Activated CD4-positive, alpha-beta T cell treated with anti-CD3 and anti-CD28 coated beads for 36 hours (primary cell): ENCODE results near the gene SLC9A7. TPM values are rescaled to one million over a fixed set of nuclear protein-coding genes. Genes with fewer than 3 reads are reported as not detected.

Experiments
- ATAC-seq: fragments of 200-7000 bp; cut with Tn5 transposase; one replicate; pipeline ENCODE4 v1.10.0; 2021; ENCODE audit warnings: mild to moderate bottlenecking, moderate library complexity
- CTCF ChIA-PET: fragments of 350-600 bp; sonication (Branson Sonifier 250); formaldehyde crosslinking; loops from one replicate; lab custom pipeline; 2021; ENCODE audit warnings: antibody characterized with exemption; lab: Charles Lee
- POLR2A ChIA-PET: fragments of 350-600 bp; sonication (Branson Sonifier 250); formaldehyde crosslinking; loops from one replicate; lab custom pipeline; 2021; ENCODE audit warnings: antibody characterized with exemption, inconsistent platforms; lab: Charles Lee
- DNase-seq: peaks from one replicate; pipeline ENCODE4 v3.0.0-alpha.2; 2020
- H3K27ac Mint-ChIP-seq: one replicate; pipeline ENCODE4 v1.8.0; 2021; ENCODE audit warnings: mixed read lengths
- H3K27me3 Mint-ChIP-seq: one replicate; pipeline ENCODE4 v1.8.0; 2021; ENCODE audit warnings: mixed read lengths
- H3K36me3 Mint-ChIP-seq: one replicate; pipeline ENCODE4 v1.8.0; 2021; ENCODE audit warnings: low read depth, mixed read lengths
- H3K4me1 Mint-ChIP-seq: one replicate; pipeline ENCODE4 v1.8.0; 2021; ENCODE audit warnings: mixed read lengths
- H3K4me3 Mint-ChIP-seq: one replicate; pipeline ENCODE4 v1.8.0; 2021; ENCODE audit warnings: mild to moderate bottlenecking, moderate library complexity, mixed read lengths
- H3K9me3 Mint-ChIP-seq: one replicate; pipeline ENCODE4 v1.8.0; 2021; ENCODE audit warnings: low read depth, mixed read lengths
- intact Hi-C, 2 experiments: fragments of 100-400 bp; cut with DNase I in 1 of 2; cut with micrococcal nuclease in 1 of 2; formaldehyde crosslinking; loops; one replicate each; pipeline versions ENCODE4 v1.14.2 to v1.15.1; 2022 to 2024; cut with DNase I, micrococcal nuclease
- total RNA-seq, 2 experiments: library from RNA; stranded (reverse); gene quantifications; one replicate each; pipeline ENCODE4 v1.2.3, GENCODE V29; 2021

Gene SLC9A7
- total RNA-seq, 2 experiments from 2014 or later, result 16.3 to 19.2 TPM

DNA sequence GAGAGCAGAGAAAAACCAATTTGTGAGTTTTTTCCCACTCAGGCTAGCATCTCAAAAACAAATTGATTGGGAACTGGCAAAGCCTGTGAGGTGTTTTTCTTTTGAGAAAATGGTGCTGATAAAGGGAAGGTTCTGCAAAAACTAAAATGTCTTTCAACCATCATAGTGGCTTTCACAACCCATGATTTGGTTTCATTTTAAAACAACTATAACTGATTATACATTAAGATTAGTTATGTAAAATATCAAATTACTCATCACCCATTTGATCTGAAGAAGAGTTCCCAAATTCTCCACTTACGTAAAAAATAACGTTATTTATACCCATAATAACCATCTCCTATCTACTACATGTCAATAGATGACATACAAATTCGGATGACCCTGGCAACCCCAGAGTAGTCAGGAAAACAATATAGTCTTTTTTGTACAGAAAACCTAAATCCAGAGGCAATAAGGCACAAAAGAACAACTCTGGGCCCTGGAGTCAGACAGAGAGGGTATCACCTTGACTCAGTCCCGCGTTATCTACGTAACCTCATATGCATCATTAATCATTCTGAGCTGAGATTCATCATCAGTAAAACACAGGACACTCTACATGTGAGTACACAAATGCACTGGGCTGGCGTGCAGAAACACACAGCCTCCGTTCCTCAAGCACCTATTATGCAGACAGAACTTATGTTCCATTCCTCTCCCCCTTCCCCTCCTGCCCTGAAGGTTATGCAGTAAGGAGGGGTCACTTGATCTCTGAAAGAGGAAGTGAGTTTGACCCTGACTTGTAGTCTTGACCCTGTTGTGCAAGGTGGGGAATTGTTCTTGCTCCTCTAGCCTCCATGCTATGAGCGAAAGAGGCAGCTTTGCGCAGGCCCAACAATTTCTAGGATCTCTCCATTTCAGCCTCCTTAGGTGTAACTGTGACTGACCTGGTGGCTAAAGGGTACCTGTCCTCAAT is 82.2 kb downstream of the SLC9A7 start:
- Mint-ChIP-seq H3K36me3 (peaks cover 4% of the 10 kb centered on the region), H3K4me3 (no peak overlapping the region), H3K9me3 (no peaks in the 10 kb centered on the region), H3K27ac (no peak overlapping the region), H3K4me1 (peaks cover 12% of the 10 kb centered on the region), H3K27me3 (no peaks in the 10 kb centered on the region)
- ATAC-seq (peak; percentile 86), DNase-seq (peak; percentile 20)
- intact Hi-C loops, result no loop called here
- CTCF ChIA-PET, result no interaction called here
- POLR2A ChIA-PET, result no interaction called here

DNA sequence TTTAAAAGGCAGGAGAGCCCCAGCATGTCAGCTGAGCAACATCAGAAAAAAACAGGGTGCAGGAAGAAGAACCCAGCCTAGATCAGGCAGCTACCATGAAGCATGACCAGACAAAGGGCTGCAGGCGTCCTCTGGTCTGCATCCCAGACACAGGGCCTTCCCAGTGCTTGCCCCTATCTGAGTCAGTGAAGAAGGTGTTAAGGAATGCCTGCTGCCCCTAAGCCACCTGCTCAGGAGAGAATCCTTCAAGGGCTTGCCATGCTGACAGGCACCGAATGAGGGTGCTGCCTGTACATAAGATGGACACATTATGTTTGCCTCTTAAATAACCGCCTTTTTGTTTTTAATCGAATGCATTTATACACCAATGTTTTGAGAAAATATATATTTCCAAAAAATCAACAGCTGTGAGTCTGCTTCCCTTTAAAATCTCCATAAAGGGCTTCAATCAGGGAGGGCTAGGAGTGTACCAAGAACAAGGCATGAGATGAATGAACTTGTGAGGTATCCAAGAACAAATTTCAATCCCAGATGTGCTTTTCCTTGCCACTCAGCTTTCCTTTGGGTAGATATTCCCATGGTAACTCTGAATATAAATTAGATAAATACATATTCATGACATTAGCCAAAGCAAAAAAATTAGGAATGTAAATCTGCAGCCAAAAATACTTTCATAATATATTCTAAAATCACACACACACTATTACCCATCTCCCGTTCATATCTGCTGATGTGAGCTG is 85.1 kb downstream of the SLC9A7 start:
- H3K9me3 Mint-ChIP-seq, result no peaks in the 10 kb centered on the region
- intact Hi-C loops, result no loop called here
- CTCF ChIA-PET, result no interaction called here

DNA sequence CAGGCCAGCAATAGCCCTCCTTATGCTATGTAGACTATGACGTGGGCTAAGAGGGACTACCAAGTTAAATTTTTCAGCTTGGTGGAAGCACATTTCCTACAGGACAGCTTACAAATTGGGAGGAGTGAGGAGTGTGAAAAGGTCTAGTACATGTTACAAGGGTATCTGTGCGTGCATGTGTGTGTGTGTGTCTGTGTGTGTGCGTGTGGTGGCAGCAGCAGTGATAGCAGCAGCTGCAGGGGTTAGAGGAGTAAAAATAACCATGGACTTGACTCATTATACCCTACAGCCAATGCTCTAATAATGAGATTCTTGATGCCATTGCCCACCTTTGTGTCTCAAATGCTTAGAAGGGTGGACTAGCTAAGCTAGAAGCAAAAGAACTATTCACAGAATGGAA is 88.6 kb downstream of the SLC9A7 start:
- POLR2A ChIA-PET, result no interaction called here
- CTCF ChIA-PET, result no interaction called here
- Mint-ChIP-seq H3K9me3 (no peaks in the 10 kb centered on the region), H3K36me3 (peaks cover 11% of the 10 kb centered on the region), H3K27me3 (no peaks in the 10 kb centered on the region), H3K4me1 (peaks cover 8% of the 10 kb centered on the region), H3K4me3 (no peak overlapping the region), H3K27ac (no peak overlapping the region)
- intact Hi-C loops, result no loop called here
- ATAC-seq (no peak), DNase-seq (no peak)

More for the DNA sequence above, 85.1 kb downstream of the SLC9A7 start:
- Mint-ChIP-seq H3K4me3 (no peak overlapping the region), H3K36me3 (peaks cover 11% of the 10 kb centered on the region), H3K27ac (no peak overlapping the region), H3K27me3 (no peaks in the 10 kb centered on the region), H3K4me1 (peaks cover 12% of the 10 kb centered on the region)
- no peak for DNase-seq
- no peak for ATAC-seq
- POLR2A ChIA-PET, result no interaction called here

DNA sequence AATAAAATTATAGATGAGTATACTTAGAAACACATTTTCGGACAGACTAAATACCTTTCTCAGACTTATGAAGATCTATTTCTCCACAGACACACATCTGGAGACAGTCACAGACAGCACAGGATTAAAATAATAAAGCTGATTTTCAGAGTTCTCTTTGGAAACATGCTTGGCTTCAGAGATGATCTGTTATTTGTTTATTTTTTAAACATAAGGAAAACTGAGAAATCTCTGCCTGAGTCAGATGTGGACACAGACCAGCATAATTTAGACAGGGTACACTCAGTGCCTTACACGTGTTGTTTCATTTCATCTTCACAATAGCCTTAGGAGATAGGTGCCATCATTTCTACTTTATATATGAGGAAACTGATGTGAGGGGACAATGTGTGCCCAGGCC is 92.1 kb downstream of the SLC9A7 start:
- POLR2A ChIA-PET, result no interaction called here
- H3K4me1 Mint-ChIP-seq, result peaks cover 19% of the 10 kb centered on the region
- H3K36me3 Mint-ChIP-seq, result peaks cover 17% of the 10 kb centered on the region
- H3K27ac Mint-ChIP-seq, result no peak overlapping the region
- H3K9me3 Mint-ChIP-seq, result peaks cover 2% of the 10 kb centered on the region
- intact Hi-C loops, result no loop called here
- no peak for ATAC-seq
- H3K4me3 Mint-ChIP-seq, result no peak overlapping the region
- no peak for DNase-seq
- CTCF ChIA-PET, result interaction anchor here (0.8 kb wide), 1 partner anchor 159 kb away, joined by 3 read pairs; no protein-coding TSS in a partner anchor
- no peaks in the 10 kb centered on the region for H3K27me3 Mint-ChIP-seq

DNA sequence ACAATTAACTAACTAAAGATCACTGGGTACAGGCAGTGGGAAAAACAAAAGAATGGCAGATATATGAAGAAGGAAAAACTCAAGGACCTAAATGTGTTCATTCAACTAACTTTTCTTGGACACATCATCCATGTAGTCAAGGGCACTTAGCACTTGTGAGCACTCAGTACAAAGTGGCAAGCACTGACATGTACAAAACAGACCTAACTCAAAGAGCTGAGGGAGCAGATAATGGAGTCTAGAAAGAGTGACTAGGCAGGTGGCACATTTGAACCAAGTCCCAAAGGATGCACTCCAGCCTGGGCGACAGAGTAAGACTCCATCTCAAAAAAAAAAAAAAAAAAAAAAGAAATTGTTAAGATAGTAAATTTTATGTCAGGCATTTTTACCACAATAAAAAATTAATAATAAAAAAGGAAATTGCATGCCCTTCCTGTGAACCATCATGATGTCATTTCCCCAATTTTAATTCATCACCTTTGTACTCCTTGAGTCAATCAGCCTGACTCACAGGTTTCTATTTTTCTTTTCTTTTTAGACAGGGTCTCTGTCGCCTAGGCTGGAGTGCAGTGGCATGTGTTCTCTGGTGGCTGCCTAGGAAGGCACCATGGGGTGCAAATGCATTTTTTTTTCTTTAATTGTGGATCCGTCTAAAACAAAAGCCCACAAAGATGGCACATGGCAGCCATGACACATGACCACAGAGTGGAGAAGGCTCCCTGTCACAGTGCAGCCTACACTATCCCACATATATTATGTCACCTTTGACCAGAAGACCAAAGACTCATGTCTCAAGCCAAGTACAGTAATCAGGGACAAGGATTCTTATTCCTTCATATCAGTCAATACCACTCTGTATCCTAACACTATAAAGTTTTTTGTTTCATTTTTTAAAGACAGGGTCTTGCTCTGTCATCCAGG is 93.4 kb downstream of the SLC9A7 start:
- Mint-ChIP-seq H3K4me3 (no peak overlapping the region), H3K9me3 (peaks cover 2% of the 10 kb centered on the region), H3K27ac (peak overlapping the region; percentile 82), H3K4me1 (peaks cover 19% of the 10 kb centered on the region), H3K27me3 (no peaks in the 10 kb centered on the region), H3K36me3 (peaks cover 12% of the 10 kb centered on the region)
- peak; percentile 33 for DNase-seq
- ChIA-PET CTCF (interaction anchor here (0.5 kb wide), 1 partner anchor 24 kb away, joined by 4 read pairs; no protein-coding TSS in a partner anchor), POLR2A (no interaction called here)
- intact Hi-C loops, result no loop called here
- peak; percentile 88 for ATAC-seq

DNA sequence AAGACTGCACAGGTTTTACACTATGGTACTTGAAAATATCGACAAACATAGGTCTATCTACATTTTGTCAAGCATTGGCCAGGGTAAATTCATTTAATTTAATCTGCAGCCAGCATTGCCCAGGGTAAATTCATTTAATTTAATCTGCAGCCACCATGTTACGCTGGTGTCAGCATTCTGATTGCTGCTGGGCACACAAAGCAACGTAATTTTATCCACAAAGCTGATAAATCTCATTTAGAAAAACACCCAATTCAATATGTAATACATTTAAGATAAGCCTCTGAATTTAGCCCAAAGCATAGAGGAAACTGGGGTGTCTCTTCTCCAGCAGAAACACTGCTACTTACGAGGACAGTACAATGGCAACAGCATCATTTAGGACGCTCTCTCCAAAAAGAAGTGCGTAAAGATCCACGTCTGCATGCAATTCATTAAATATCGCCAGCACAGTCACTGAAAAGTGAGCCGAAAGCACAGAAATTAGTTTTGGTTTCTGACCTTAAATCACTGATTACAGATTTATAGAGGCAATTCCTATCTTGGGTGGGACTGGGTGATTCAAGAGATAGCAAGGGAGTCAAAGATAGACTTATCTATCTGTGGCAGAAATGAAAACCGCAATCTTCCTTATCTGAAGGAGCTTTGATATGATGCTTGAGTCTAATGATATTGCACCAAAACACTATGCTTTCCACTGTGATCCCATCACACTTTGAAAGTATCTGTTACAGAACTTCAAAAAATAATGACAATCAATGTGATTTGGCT is 96.5 kb downstream of the SLC9A7 start:
- ATAC-seq (no peak), DNase-seq (no peak)
- Mint-ChIP-seq H3K36me3 (peaks cover 10% of the 10 kb centered on the region), H3K4me3 (no peak overlapping the region), H3K9me3 (peaks cover 2% of the 10 kb centered on the region), H3K27me3 (no peaks in the 10 kb centered on the region), H3K27ac (no peak overlapping the region), H3K4me1 (peaks cover 19% of the 10 kb centered on the region)
- CTCF ChIA-PET, result no interaction called here
- POLR2A ChIA-PET, result no interaction called here
- intact Hi-C loops, result no loop called here

DNA sequence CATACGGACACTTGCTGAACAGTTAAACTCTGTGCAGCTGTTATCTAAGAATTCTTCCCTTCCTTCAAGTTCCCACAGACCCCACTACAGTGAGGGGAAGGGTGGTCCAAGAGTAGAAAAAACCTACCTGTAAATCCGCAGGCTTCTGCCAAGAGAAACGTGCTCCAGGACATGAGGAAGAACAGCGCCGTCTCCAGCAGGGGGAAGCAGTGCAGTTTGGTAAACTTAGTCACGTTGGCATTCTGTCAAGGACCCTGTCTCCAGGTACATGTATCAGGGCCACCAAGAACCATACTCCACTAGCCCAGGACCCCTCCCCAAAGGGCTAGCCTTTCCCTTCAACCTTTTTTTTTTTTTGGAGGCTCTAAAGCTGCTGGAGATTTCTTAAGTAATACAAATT is 105.4 kb downstream of the SLC9A7 start:
- Mint-ChIP-seq H3K9me3 (no peaks in the 10 kb centered on the region), H3K27me3 (no peaks in the 10 kb centered on the region), H3K36me3 (peaks cover 3% of the 10 kb centered on the region), H3K4me3 (no peak overlapping the region), H3K27ac (no peak overlapping the region), H3K4me1 (peaks cover 5% of the 10 kb centered on the region)
- ATAC-seq (no peak), DNase-seq (peak; percentile 36)
- intact Hi-C loops, result loop anchor here in 1 of 2 experiments (5.0 kb wide), 2 partner anchors 34 to 144 kb away; no protein-coding TSS in a partner anchor
- ChIA-PET CTCF (no interaction called here), POLR2A (no interaction called here)

DNA sequence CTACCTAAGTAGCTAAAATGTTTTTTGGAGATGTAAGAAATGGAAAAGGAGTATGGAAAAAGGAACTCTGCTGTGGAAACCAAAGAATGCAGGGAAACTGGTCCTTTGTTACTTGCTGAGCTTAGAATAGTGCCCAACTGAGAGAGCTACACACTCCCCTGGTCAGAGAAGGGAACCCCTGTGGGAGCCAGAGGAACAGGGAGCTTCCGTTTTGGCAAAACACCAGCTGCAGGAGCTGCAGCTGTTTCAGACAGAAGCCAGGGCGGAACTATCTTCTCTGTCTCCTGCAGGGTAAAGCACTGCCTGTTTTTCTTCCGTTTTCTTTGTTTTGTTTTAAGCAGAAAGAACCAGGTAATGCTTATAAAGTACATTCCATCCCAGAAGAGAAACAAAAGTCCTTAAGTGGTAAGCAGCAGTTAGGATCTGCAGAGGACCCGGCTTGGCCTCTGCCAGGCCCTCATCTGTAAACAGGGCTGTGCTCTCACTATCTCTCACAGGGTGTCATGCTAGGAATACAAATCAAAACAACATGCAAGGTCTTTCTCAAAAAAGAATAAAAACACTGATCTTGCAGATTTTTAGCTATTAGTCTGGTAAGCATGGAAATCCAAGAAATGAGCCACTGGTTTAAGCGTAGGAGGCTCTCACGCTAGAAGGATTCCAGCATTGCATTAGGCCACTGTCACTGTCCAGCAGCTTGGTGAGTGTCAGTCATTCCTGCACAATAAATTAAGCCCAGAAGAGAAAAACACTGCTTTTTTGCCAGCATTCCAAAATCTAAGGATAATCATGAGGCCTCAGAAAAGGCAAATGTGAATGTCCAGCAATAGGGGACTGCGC is 109.3 kb downstream of the SLC9A7 start:
- ChIA-PET POLR2A (no interaction called here), CTCF (interaction anchor here (0.6 kb wide), 1 partner anchor 101 kb away, joined by 4 read pairs; no protein-coding TSS in a partner anchor)
- Mint-ChIP-seq H3K4me1 (peaks cover 8% of the 10 kb centered on the region), H3K27me3 (no peaks in the 10 kb centered on the region), H3K4me3 (no peak overlapping the region), H3K9me3 (no peaks in the 10 kb centered on the region), H3K36me3 (peaks cover 6% of the 10 kb centered on the region), H3K27ac (no peak overlapping the region)
- intact Hi-C loops, result loop anchor here (5.0 to 10.0 kb wide), 3 partner anchors 38 to 148 kb away; no protein-coding TSS in a partner anchor
- no peak for DNase-seq
- ATAC-seq, result no peak

DNA sequence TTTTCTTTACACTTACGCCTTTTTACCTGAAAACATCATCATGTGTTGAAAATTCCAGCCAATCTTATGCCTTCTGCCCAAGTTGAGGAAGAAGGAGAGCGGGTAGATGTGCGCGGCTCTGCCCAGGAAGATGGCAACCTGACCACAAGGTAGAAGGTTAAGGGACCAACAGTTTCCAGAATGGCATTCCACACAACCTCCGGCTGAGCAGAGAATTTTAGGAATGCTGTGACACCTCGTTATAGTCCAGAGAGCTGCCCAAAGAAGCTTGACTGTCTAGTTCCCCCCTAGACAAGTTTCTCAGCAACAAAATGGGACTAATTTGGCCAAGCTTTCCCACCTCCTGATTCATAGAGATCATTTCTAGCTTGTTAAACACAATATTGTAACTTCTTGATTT is 110.3 kb downstream of the SLC9A7 start:
- Mint-ChIP-seq H3K4me3 (no peak overlapping the region), H3K27me3 (no peaks in the 10 kb centered on the region), H3K36me3 (peaks cover 6% of the 10 kb centered on the region), H3K27ac (no peak overlapping the region), H3K9me3 (no peaks in the 10 kb centered on the region), H3K4me1 (peaks cover 8% of the 10 kb centered on the region)
- POLR2A ChIA-PET, result no interaction called here
- CTCF ChIA-PET, result interaction anchor here (0.6 kb wide), 1 partner anchor 101 kb away, joined by 4 read pairs; no protein-coding TSS in a partner anchor
- DNase-seq (no peak), ATAC-seq (no peak)
- intact Hi-C loops, result loop anchor here in 1 of 2 experiments (10.0 kb wide), 1 partner anchor 146 kb away; no protein-coding TSS in a partner anchor
